HEK293T (cell line): Measurements from ENCODE around the gene KIF3A.

Experiments used
- CTCF ChIA-PET: fragments of 350-600 bp; formaldehyde crosslinking; extraction: SDS; loops from one replicate; lab custom pipeline; 2021; ENCODE audit warnings: antibody characterized with exemption, inconsistent platforms; lab: Yijun Ruan, JAX
- POLR2A ChIA-PET: fragments of 350-600 bp; formaldehyde crosslinking; extraction: SDS; loops from one replicate; lab custom pipeline; 2020; ENCODE audit warnings: antibody characterized with exemption, inconsistent platforms; lab: Yijun Ruan, JAX
- DNase-seq: peaks from one replicate; pipeline ENCODE4 v3.0.0; 2012; ENCODE audit warnings: mixed read lengths; ENCODE audit errors: extremely low spot score
- ARNT ChIP-seq: fragments of 450-650 bp; IDR thresholded peaks from 2 replicates; pipeline ENCODE4 v1.6.1; 2017; ENCODE audit warnings: mild to moderate bottlenecking
- BHLHE40 ChIP-seq: fragments of 450-650 bp; IDR thresholded peaks from 2 replicates; pipeline ENCODE4 v1.6.1; 2016; ENCODE audit warnings: mild to moderate bottlenecking, moderate library complexity, borderline replicate concordance
- CTBP1 ChIP-seq: fragments of 450-650 bp; IDR thresholded peaks from 2 replicates; pipeline ENCODE4 v1.6.1; 2016; ENCODE audit warnings: borderline replicate concordance
- ELF4 ChIP-seq: fragments of 450-650 bp; IDR thresholded peaks from 2 replicates; pipeline ENCODE4 v1.6.1; 2017; ENCODE audit warnings: antibody characterized with exemption
- FOXA1 ChIP-seq: fragments of 450-650 bp; IDR thresholded peaks from 2 replicates; pipeline ENCODE4 v1.6.1; 2016; ENCODE audit warnings: mild to moderate bottlenecking
- FOXK2 ChIP-seq: fragments of 450-650 bp; IDR thresholded peaks from 2 replicates; pipeline ENCODE4 v1.6.1; 2016; ENCODE audit warnings: mild to moderate bottlenecking
- FOXM1 ChIP-seq: fragments of 450-650 bp; IDR thresholded peaks from 2 replicates; pipeline ENCODE4 v1.6.1; 2017; ENCODE audit warnings: mild to moderate bottlenecking, borderline replicate concordance
- HDGF ChIP-seq: fragments of 450-650 bp; IDR thresholded peaks from 2 replicates; pipeline ENCODE4 v1.6.1; 2017; ENCODE audit warnings: antibody characterized with exemption, borderline replicate concordance
- LEF1 ChIP-seq: fragments of 450-650 bp; IDR thresholded peaks from 2 replicates; pipeline ENCODE4 v1.6.1; 2017; ENCODE audit warnings: mild to moderate bottlenecking, borderline replicate concordance
- NFRKB ChIP-seq: fragments of 450-650 bp; IDR thresholded peaks from 2 replicates; pipeline ENCODE4 v1.6.1; 2016; ENCODE audit warnings: mild to moderate bottlenecking, moderate library complexity
- PKNOX1 ChIP-seq: fragments of 450-650 bp; IDR thresholded peaks from 2 replicates; pipeline ENCODE4 v1.6.1; 2016
- SP1 ChIP-seq: fragments of 450-650 bp; IDR thresholded peaks from 2 replicates; pipeline ENCODE4 v1.6.1; 2017
- SUZ12 ChIP-seq: fragments of 450-650 bp; IDR thresholded peaks from 2 replicates; pipeline ENCODE4 v1.6.1; 2016; ENCODE audit warnings: mild to moderate bottlenecking
- TARDBP ChIP-seq: fragments of 450-650 bp; IDR thresholded peaks from 2 replicates; pipeline ENCODE4 v1.6.1; 2016
- ZNF384 ChIP-seq: fragments of 450-650 bp; IDR thresholded peaks from 2 replicates; pipeline ENCODE4 v1.6.1; 2016

Gene KIF3A

GRCh38 chr5:132760601-132761317 lies 23.4 kb upstream of the KIF3A start:
- ChIA-PET CTCF (no interaction called here), POLR2A (no interaction called here)
- TF ChIP-seq SP1 (no peak), BHLHE40 (no peak)
- DNase-seq = no peak

- TF ChIP-seq BHLHE40 (no peak), ZNF384 (no peak), CTBP1 (no peak), NFRKB (no peak), FOXK2 (no peak), SP1 (no peak), PKNOX1 (no peak), ELF4 (no peak), FOXA1 (no peak), FOXM1 (no peak)
- ChIA-PET CTCF (no interaction called here), POLR2A (no interaction called here)
- DNase-seq = no peak
Observed at GRCh38 chr5:132760049-132760420, 22.7 kb upstream of the KIF3A start.

GRCh38 chr5:132759114-132760048 lies 22.0 kb upstream of the KIF3A start:
- no peak for TF ChIP-seq LEF1
- DNase-seq = no peak
- POLR2A ChIA-PET = no interaction called here
- CTCF ChIA-PET = no interaction called here

GRCh38 chr5:132758451-132758850 lies 21.1 kb upstream of the KIF3A start:
- POLR2A ChIA-PET = no interaction called here
- TF ChIP-seq HDGF (no peak), SP1 (no peak), TARDBP (no peak), FOXK2 (no peak), FOXM1 (no peak), SUZ12 (no peak)
- CTCF ChIA-PET = no interaction called here
- DNase-seq = no peak

- ChIA-PET POLR2A (interaction anchor here (2.1 kb wide), 1 partner anchor 20 kb away, joined by 6 read pairs; the partner anchor contains the start of gene SEPTIN8), CTCF (interaction anchor here (1.2 to 1.9 kb wide), 2 partner anchors 10 to 61 kb away, joined by 6 to 12 read pairs; partner anchors contain the start of gene CCNI2)
- no peak for DNase-seq
- TF ChIP-seq BHLHE40 (no peak), PKNOX1 (no peak), ZNF384 (no peak), SP1 (no peak), LEF1 (no peak), ARNT (no peak), FOXM1 (no peak), TARDBP (no peak), NFRKB (no peak)
Observed at GRCh38 chr5:132756542-132756941, 19.2 kb upstream of the KIF3A start.

GRCh38 chr5:132754947-132755346 lies 17.6 kb upstream of the KIF3A start:
- ChIA-PET POLR2A (interaction anchor here (0.7 to 2.7 kb wide), 7 partner anchors 17 to 345 kb away, joined by 3 to 9 read pairs (median 4); partner anchors contain the start of genes KIF3A and SHROOM1), CTCF (interaction anchor here (0.6 to 3.7 kb wide), 10 partner anchors 10 to 128 kb away, joined by 3 to 40 read pairs (median 4); partner anchors contain the start of genes GDF9 and UQCRQ)
- TF ChIP-seq BHLHE40 (no peak), SP1 (no peak), NFRKB (no peak), FOXM1 (no peak), ELF4 (no peak), SUZ12 (no peak), FOXK2 (no peak), FOXA1 (no peak), PKNOX1 (no peak), ZNF384 (no peak), ARNT (no peak), LEF1 (no peak)
- DNase-seq = no peak
